IMR-90 (cell line): Measurements from ENCODE around the gene CFAP221.

Experiments used
- CEBPB ChIP-seq: IDR thresholded peaks from 2 replicates; pipeline ENCODE4 v1.6.1; 2012; ENCODE audit warnings: low read depth, low read length, improper control_type of control experiment
- CTCF ChIP-seq: conservative IDR thresholded peaks from 2 replicates; pipeline ENCODE4 v1.5.1; 2012; ENCODE audit warnings: mild to moderate bottlenecking, low read depth, low read length, improper control_type of control experiment
- MXI1 ChIP-seq: IDR thresholded peaks from 2 replicates; pipeline ENCODE4 v1.6.1; 2012; ENCODE audit warnings: low read depth, mild to moderate bottlenecking, low read length, moderate library complexity, borderline replicate concordance
- POLR2A ChIP-seq: IDR thresholded peaks from 2 replicates; pipeline ENCODE4 v1.6.1; 2012; ENCODE audit warnings: mild to moderate bottlenecking, low read depth, low read length
- RCOR1 ChIP-seq: IDR thresholded peaks from 2 replicates; pipeline ENCODE4 v1.6.1; 2012; ENCODE audit warnings: mild to moderate bottlenecking, low read length, improper control_type of control experiment; ENCODE audit not compliant: insufficient replicate concordance
- USF2 ChIP-seq: fragments of 150-350 bp; IDR thresholded peaks from 2 replicates; pipeline ENCODE4 v1.6.1; 2017; ENCODE audit warnings: mild to moderate bottlenecking, antibody characterized with exemption, low read length, low read depth

GRCh38 chr2:119692954-119693353 lies 148.7 kb downstream of the CFAP221 start:
- no peak for TF ChIP-seq USF2
- no peak for TF ChIP-seq CTCF
- TF ChIP-seq CEBPB, result no peak
- no peak for TF ChIP-seq POLR2A
- no peak for TF ChIP-seq RCOR1
- TF ChIP-seq MXI1, result no peak
